MCF 10A (cell line): ENCODE data around the gene SERPINE1. TPM values are rescaled to one million over a fixed set of nuclear protein-coding genes. Genes with fewer than 3 reads are reported as not detected.
A peak's percentile ranks its signal among the peaks of the same experiment; 100 is the strongest.

Experiments
- BruUV-seq: library from RNA; stranded (reverse); fragments of 400-500 nt; replicated peaks from 2 replicates; lab custom pipeline; 2021; lab: Mats Ljungman, UMichigan
- CTCF ChIA-PET: fragments of 300-600 bp; sonication (Branson Sonifier 250); formaldehyde crosslinking; extraction: SDS; loops from one replicate; lab custom pipeline; 2021; ENCODE audit warnings: antibody characterized with exemption, inconsistent platforms; lab: Yijun Ruan, JAX
- POLR2A ChIA-PET: fragments of 300-600, 350-650 bp; sonication (Branson Sonifier 250); formaldehyde crosslinking; extraction: SDS; loops from one replicate; lab custom pipeline; 2020; ENCODE audit warnings: antibody characterized with exemption, inconsistent platforms; lab: Yijun Ruan, JAX
- DNase-seq: peaks from one replicate; pipeline ENCODE4 v3.0.0-alpha.2; 2018; ENCODE audit not compliant: unreplicated experiment
- H3K27ac Mint-ChIP-seq: one replicate; pipeline ENCODE4 v1.8.0; 2022; ENCODE audit warnings: mild to moderate bottlenecking, low read depth, mixed read lengths; ENCODE audit not compliant: unreplicated experiment
- H3K27me3 Mint-ChIP-seq: one replicate; pipeline ENCODE4 v1.8.0; 2022; ENCODE audit warnings: mixed read lengths; ENCODE audit not compliant: insufficient read depth, unreplicated experiment
- H3K36me3 Mint-ChIP-seq: one replicate; pipeline ENCODE4 v1.8.0; 2022; ENCODE audit warnings: mild to moderate bottlenecking, moderate library complexity, mixed read lengths; ENCODE audit not compliant: insufficient read depth, unreplicated experiment
- H3K4me1 Mint-ChIP-seq: one replicate; pipeline ENCODE4 v1.8.0; 2022; ENCODE audit warnings: mixed read lengths; ENCODE audit not compliant: insufficient read depth, unreplicated experiment
- H3K4me3 Mint-ChIP-seq: one replicate; pipeline ENCODE4 v1.8.0; 2022; ENCODE audit warnings: mild to moderate bottlenecking, moderate library complexity, mixed read lengths; ENCODE audit not compliant: unreplicated experiment
- H3K9me3 Mint-ChIP-seq: one replicate; pipeline ENCODE4 v1.8.0; 2022; ENCODE audit warnings: mixed read lengths; ENCODE audit not compliant: unreplicated experiment
- CTCF ChIP-seq: fragments of 200-600 bp; IDR thresholded peaks from one replicate; pipeline ENCODE4 v1.8.0; 2022; ENCODE audit warnings: antibody characterized with exemption, mild to moderate bottlenecking; ENCODE audit not compliant: unreplicated experiment
- intact Hi-C: fragments of 100-400 bp; cut with micrococcal nuclease; formaldehyde crosslinking; loops from 2 replicates; pipeline ENCODE4 v1.14.1; 2022
- total RNA-seq: library from RNA; stranded (reverse); gene quantifications from 2 replicates; pipeline ENCODE4 v1.2.3, GENCODE V29; 2022

SERPINE1 gene
- total RNA-seq, 1 experiment from 2014 or later: 80.6 TPM

DNA sequence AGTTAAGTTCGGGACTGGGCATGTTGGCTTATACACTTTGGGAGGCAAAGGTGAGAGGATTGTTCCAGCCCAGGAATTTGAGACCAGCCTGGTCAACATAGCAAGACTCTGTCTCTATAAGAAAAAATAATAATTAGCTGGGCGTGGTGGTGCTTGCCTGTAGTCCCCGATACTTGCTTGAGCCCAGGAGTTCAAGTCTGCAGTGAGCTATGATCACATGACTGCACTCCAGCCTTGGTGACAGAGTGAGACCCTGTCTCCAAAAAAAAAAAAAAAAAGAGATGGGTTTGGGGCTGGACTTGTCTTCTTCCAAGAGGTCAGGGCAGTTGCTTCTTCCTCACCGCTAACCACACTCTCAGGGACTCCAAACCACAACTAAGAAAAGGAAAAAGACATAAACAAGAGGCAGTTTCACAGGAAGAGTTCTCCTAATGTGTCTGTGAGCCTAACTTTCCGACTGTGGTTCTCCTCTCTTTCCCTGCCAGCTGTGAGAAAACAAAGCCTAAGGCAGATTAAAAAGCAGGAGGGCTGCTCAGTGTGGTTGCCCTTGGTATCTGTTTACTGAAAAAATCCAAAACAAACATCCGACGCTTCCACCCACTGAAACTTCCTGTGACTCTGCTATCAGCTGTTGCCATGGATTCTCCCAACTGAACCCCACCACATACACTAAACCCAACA lies 2.4 kb upstream of the SERPINE1 start:
- H3K4me3 Mint-ChIP-seq: no peak overlapping the region
- no TSS peak for BruUV-seq
- no peaks in the 10 kb centered on the region for H3K27me3 Mint-ChIP-seq
- no peak for TF ChIP-seq CTCF
- no peak overlapping the region for H3K27ac Mint-ChIP-seq
- H3K4me1 Mint-ChIP-seq: peaks cover 47% of the 10 kb centered on the region
- peaks cover 18% of the 10 kb centered on the region for H3K36me3 Mint-ChIP-seq
- ChIA-PET POLR2A (interaction anchor here (1.2 to 1.4 kb wide), 3 partner anchors 11 to 40 kb away, joined by 3 to 7 read pairs (median 3); partner anchors contain the start of gene TRIM56), CTCF (interaction anchor here (0.6 to 1.5 kb wide), 3 partner anchors 10 to 39 kb away, joined by 3 to 5 read pairs (median 4); partner anchors contain the start of gene TRIM56)
- peak; percentile 58 for DNase-seq
- H3K9me3 Mint-ChIP-seq: no peaks in the 10 kb centered on the region
- intact Hi-C loops: no loop called here

GRCh38 chr7:101125989-101126650 lies 784 bp upstream of the SERPINE1 start:
- no peaks in the 10 kb centered on the region for H3K9me3 Mint-ChIP-seq
- H3K27me3 Mint-ChIP-seq: no peaks in the 10 kb centered on the region
- ChIA-PET POLR2A (interaction anchor here (0.7 to 3.6 kb wide), 16 partner anchors 9 to 698 kb away, joined by 3 to 24 read pairs (median 4); partner anchors contain the start of genes PLOD3, TRIM56, UFSP1 and ZCWPW1), CTCF (interaction anchor here (0.6 to 1.5 kb wide), 8 partner anchors 15 to 228 kb away, joined by 3 to 4 read pairs (median 3); partner anchors contain the start of gene TRIM56)
- peak overlapping the region; percentile 85 for H3K27ac Mint-ChIP-seq
- BruUV-seq: no TSS peak
- TF ChIP-seq CTCF: no peak
- H3K4me3 Mint-ChIP-seq: peak overlapping the region; percentile 76
- intact Hi-C loops: loop anchor here (2.0 kb wide), 1 partner anchor 25 kb away; no protein-coding TSS in a partner anchor
- H3K4me1 Mint-ChIP-seq: peaks cover 47% of the 10 kb centered on the region
- peak; percentile 88 for DNase-seq
- peaks cover 22% of the 10 kb centered on the region for H3K36me3 Mint-ChIP-seq

DNA sequence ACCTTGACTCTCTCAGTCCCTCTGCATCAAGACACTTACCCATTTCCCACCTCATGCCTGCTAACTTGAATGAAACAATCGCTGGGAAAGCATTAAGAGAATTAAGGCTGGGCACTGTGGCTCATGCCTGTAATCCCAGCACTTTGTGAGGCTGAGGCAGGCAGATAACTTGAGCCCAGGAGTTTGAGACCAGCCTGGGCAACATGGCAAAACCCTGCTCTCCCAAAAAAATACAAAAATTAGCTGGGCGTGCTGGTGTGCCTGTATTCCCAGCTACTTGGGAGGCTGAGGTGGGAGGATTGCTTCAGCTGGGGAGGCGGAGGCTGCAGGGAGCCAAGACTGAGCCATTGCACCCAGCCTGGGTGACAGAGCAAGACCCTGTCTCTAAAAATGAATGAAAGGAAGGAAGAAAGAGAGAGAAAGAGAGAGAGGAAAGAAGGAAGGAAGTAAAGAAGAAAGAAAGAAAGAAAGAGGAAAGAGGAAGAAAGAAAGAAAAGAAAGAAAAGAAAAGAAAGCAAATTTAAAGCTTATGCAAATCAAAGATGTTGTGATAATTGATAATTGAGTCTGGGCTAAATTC lies 646 bp downstream of the SERPINE1 start:
- H3K4me1 Mint-ChIP-seq: peaks cover 46% of the 10 kb centered on the region
- TSS peak; percentile 84 for BruUV-seq

More for the DNA sequence above, 646 bp downstream of the SERPINE1 start:
- Mint-ChIP-seq H3K4me3 (peak overlapping the region; percentile 76), H3K27me3 (no peaks in the 10 kb centered on the region), H3K27ac (peak overlapping the region; percentile 85), H3K36me3 (peaks cover 34% of the 10 kb centered on the region), H3K9me3 (no peaks in the 10 kb centered on the region)
- no peak for TF ChIP-seq CTCF
- ChIA-PET POLR2A (interaction anchor here (1.0 to 3.6 kb wide), 7 partner anchors 10 to 116 kb away, joined by 3 to 24 read pairs (median 6); partner anchors contain the start of gene TRIM56), CTCF (interaction anchor here (0.6 to 1.7 kb wide), 5 partner anchors 8 to 164 kb away, joined by 3 to 6 read pairs (median 4); no protein-coding TSS in a partner anchor)
- intact Hi-C loops: loop anchor here (2.0 kb wide), 1 partner anchor 27 kb away; no protein-coding TSS in a partner anchor
- no peak for DNase-seq
